ENCODE measurements around the gene CYP46A1.

The CYP46A1 gene

DNA sequence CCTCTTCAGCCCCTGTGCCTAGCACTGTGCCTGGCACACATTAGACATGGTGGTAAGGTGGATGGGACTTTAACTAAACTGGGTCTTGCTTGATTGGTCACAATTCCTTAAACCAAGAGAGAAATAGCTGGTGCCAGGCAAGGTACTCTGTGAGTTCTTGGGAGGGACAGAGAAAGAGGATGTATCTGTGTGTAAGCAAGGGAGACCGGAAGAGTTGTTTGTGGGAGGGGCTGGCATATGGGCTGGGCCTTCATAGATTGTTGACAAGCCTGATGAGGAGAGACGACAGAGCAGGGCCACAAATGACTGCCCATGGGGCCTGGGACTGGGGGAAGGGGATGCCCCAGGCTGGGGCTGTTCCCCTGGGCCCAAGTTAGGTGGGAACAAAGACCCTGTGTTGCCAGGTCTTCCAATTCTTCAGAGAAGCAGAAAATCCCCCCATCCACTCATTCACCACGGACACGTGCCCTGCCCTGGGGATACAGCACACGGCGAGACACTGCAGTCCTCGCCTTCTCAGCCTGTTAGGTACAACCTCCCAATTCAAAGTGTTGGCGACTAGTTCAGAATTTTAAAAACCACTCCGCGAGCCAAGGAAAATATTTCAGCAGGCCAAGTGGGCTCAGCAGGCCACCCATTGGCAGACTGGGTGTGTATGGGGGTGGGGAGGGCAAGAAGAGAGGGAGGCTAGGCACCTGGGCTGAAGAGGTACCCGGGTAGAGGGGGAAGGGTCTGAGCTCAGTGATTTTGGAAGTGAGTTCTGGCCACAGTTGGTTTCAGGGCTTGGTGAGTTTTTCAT is 11.4 kb upstream of the CYP46A1 start:
- DNase-seq (ENCODE audit: extremely low read depth in 1 of 2, low read depth in 1 of 2): no peak

GRCh38 chr14:99673305-99674063 is 10.6 kb upstream of the CYP46A1 start:
- DNase-seq (ENCODE audit: extremely low read depth in 1 of 2, low read depth in 1 of 2): no peak

DNA sequence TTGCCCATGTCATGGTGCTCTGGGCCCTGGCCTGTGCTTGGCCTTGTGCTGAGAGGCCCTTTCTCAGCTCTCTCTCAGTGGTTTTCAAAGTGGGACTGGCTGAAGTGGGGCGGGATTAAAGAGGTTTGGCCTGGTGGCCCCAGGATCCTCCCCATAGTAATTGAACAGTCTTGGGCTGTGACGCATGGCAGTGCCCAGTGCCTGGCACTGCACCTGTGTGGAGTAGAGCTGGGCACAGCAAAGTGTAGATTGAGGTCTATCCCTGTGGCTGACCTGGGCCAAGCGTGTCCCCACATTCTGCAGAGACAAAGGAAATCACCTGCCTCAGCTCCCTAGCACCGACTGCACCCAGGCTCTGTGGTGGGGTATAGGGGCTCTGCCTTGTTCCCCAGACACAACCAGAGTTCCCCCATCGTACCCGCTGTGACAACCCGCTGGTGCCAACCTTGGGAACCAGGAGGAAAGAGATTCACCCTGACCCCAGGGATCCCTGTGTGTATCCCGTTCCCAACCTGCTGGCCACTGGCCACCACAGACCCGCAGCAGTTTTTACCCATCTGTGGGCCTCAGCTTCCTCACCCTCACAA is 9.9 kb upstream of the CYP46A1 start:
- no peak for DNase-seq (ENCODE audit: extremely low read depth in 1 of 2, low read depth in 1 of 2)

DNA sequence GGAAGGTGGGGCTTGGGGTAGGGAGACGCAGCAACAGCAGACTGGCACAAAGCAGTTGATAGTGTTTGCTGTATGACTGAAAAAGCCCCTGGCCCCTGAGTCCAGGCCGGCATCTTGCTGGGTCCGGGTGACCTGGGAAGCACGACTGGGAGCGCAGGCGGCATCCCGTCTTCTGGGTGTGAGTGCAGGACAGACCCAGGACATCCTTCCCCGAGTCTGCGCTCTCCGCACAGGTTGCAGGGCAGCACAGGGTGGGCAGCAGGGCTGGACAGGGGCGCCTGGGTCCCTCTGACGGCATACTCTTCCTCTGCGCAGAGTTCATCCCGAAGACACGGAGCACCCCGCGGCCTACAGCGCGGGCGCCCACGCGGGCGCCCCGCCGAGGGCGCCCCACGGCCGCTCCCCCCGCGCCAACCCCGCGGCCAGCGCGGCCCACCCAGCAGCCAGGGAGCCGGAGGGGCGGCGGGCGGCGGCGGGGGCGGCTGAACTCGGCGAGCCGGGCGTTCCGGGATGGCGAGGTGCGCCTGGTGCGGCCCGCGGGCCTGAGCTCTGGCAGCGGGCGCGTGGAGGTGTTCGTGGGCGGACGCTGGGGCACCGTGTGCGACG is 9.2 kb upstream of the CYP46A1 start:
- no peak for DNase-seq (ENCODE audit: extremely low read depth in 1 of 2, low read depth in 1 of 2)

GRCh38 chr14:99675382-99675835 is 8.7 kb upstream of the CYP46A1 start:
- no peak for DNase-seq (ENCODE audit: extremely low read depth in 1 of 2, low read depth in 1 of 2)

- DNase-seq (ENCODE audit: extremely low read depth in 1 of 2, low read depth in 1 of 2): no peak
Measured at GRCh38 chr14:99675951-99676350, 8.1 kb upstream of the CYP46A1 start.

GRCh38 chr14:99676657-99677056 is 7.4 kb upstream of the CYP46A1 start:
- DNase-seq (ENCODE audit: extremely low read depth in 1 of 2, low read depth in 1 of 2): no peak

GRCh38 chr14:99677231-99678140 is 6.6 kb upstream of the CYP46A1 start:
- no peak for DNase-seq (ENCODE audit: extremely low read depth in 1 of 2, low read depth in 1 of 2)

DNA sequence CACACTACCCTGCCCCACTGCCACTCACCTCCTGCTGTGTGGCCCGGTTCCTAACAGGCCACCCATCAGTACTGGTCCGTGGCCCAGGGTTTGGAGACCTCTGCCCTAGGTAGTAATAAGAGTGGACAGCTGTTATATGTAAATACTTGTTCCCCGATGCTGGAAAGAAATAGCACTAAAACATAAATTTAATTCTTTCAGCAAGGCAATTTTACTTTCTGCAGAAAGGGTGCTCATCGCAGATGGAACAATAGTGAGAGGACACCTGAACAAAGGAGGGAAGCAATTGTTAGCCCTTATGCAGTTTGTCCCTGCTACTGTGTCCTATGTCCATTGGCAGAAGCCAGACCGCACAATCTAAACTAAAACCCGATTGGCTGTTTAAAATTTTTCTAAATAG is 5.9 kb upstream of the CYP46A1 start:
- no peak for DNase-seq (ENCODE audit: extremely low read depth in 1 of 2, low read depth in 1 of 2)

GRCh38 chr14:99679111-99679510 is 5.0 kb upstream of the CYP46A1 start:
- DNase-seq (ENCODE audit: extremely low read depth in 1 of 2, low read depth in 1 of 2): no peak

DNA sequence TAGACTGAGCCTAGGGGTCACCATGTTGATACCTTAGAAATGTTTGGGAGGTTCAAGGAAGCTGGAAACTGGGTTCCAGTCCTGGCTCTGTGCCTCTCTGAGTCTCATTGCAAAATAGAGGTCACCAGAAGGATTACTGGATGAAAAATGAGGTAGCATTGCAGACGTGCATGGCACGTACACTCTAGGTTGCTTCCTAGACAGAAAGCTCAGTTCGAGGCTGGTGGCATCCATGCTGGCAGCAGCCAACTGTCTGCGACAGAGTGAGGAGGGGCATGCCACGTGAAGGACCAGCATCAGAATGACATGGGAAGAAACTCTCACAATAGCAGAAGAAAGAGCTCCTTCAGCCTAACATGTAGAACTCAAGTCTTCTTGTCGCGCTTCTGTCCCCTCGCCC is 4.6 kb upstream of the CYP46A1 start:
- no peak for DNase-seq (ENCODE audit: extremely low read depth in 1 of 2, low read depth in 1 of 2)

DNA sequence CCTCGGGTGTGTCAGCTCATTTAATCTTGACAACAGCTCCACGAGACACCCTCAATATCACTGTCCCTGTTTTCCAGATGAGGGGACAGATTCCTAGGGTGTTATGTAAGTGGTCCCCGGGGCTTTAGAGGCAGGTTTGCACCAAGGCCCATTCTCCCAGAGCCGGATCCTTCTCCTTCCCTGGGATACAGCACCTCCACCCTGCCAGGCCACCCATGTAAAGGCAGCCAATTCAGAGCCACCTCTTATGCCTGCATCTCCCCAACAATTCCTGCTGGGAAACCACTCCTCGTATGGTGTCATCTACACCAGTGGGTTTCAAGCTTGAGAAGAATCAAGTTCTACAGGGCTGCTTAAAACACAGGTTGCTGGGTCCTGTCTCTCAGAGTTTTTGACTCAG is 4.1 kb upstream of the CYP46A1 start:
- DNase-seq (ENCODE audit: extremely low read depth in 1 of 2, low read depth in 1 of 2): no peak

- DNase-seq (ENCODE audit: extremely low read depth in 1 of 2, low read depth in 1 of 2): no peak
Measured at GRCh38 chr14:99681101-99681831, 2.8 kb upstream of the CYP46A1 start.

DNA sequence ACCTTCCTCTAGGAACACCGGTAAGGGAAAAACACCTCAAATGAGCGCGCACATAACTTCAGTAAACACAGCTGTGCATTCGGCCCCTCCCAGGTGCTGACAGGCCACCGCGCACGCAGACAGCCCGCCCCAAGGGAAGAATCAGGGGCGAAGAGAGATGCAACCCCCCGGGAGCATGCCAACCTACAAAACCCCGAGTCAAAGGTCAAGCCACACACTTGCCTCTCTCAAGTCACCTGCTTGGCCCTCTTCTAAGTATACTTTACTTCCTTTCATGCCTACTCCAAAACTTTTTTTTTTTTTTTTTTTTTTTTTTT is 2.3 kb upstream of the CYP46A1 start:
- DNase-seq (ENCODE audit: extremely low read depth in 1 of 2, low read depth in 1 of 2): no peak

DNA sequence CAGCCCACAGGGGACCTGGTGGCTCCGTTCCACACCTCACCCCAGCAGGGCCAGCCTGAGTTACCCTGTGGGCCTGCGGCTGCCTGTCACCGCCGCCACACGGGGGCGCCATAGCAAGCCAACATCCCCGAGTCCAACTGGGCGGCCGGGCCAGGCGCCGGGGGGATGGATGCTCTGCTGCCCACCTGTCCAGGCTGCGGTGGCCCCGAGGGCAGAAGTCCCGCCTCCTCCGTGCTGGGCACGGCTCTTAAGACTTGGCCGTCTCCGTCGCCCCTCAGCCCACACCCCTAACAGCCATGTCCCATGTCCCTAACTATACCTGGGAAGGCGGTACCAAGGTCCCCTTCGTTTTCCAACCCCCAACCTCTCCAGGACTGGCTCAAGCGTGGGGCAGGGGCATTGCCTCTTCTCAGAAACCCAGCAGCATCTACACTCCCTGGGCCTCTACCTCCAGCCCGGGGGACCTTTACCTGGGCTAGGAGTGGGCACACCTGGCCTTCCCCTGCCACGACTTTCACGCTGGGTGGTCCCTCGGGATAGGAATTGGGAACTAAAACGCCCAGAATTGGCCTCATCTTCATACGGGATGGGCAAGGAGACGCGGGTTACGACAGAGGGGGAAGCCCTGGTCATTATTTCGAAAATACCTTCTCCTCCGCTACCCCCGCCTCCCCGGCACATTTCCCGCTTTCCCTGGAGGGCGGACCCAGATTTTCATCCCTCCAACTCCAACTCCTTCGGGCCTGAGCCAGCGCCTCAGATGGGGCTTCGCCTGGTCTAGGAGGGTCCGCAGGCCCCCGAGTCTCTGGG is 1.1 kb upstream of the CYP46A1 start:
- peak; percentile 65 for DNase-seq (ENCODE audit: extremely low read depth in 1 of 2, low read depth in 1 of 2)

GRCh38 chr14:99684410-99684934 is 374 bp downstream of the CYP46A1 start:
- DNase-seq (ENCODE audit: extremely low read depth in 1 of 2, low read depth in 1 of 2): no peak

GRCh38 chr14:99685151-99685591 is 1.1 kb downstream of the CYP46A1 start:
- DNase-seq (ENCODE audit: extremely low read depth in 1 of 2, low read depth in 1 of 2): no peak

DNA sequence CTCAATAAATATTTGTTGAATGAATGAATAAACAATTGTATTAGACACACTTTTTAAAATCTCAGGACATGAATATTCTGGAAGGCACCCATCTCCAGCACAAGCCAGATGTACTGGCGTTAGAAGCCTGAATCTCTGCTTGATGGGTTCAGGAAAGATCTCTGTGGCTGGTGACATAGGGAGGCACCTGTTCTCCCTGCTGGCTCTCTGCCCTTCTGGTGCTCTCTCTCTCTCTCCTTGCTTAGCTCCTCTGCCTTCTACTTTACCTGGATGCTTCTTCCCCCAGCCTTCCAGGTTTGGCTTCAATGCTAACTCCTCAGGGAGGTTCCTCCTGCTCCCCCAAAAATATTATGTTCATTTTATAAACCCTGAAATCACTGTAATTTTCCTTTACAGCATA is 1.5 kb downstream of the CYP46A1 start:
- no peak for DNase-seq (ENCODE audit: extremely low read depth in 1 of 2, low read depth in 1 of 2)
